Colonic mucosa (tissue), 4 donors: ENCODE data around the gene SLC7A4. TPM values are rescaled to one million over a fixed set of nuclear protein-coding genes. Genes with fewer than 3 reads are reported as not detected.
A peak's percentile ranks its signal among the peaks of the same experiment; 100 is the strongest.
"Not testable (repeated sequence)": the region's sequence is repeated elsewhere in the genome, so short reads cannot be mapped to it uniquely, and the experiment has no call there.

Experiments used
- DNase-seq: peaks from one replicate; pipeline ENCODE4 v3.0.0-alpha.2; 2020
- H3K27ac ChIP-seq: fragments of 200-600 bp; one replicate; pipeline ENCODE4 v1.8.0; 2021
- H3K27me3 ChIP-seq: fragments of 200-600 bp; one replicate; pipeline ENCODE4 v1.8.0; 2021
- H3K36me3 ChIP-seq: fragments of 200-600 bp; one replicate; pipeline ENCODE4 v1.8.0; 2021
- H3K4me1 ChIP-seq: fragments of 200-600 bp; one replicate; pipeline ENCODE4 v1.8.0; 2021; ENCODE audit warnings: mild to moderate bottlenecking
- H3K4me3 ChIP-seq: fragments of 200-600 bp; one replicate; pipeline ENCODE4 v1.8.0; 2021
- H3K9ac ChIP-seq, 2 donors: one replicate each; pipeline ENCODE4 v1.7.0; 2013; ENCODE audit warnings: control low read depth in 2 of 2, low read depth in 2 of 2, low read length in 2 of 2
- H3K9me3 ChIP-seq: fragments of 200-600 bp; one replicate; pipeline ENCODE4 v1.8.0; 2021
- CTCF ChIP-seq: fragments of 200-600 bp; IDR thresholded peaks from one replicate; pipeline ENCODE4 v1.8.0; 2022; ENCODE audit warnings: antibody characterized with exemption, mild to moderate bottlenecking
- intact Hi-C: fragments of 100-400 bp; cut with DNase I; formaldehyde crosslinking; loops from one replicate; pipeline ENCODE4 v1.14.1; 2022
- total RNA-seq, 2 donors: library from RNA; stranded (reverse); fragmentation: NEBNext Ultra II Directional in 1 of 2; extraction: Animal tissue kit (Norgen Biotek cat#: 25700) in 1 of 2; gene quantifications; one replicate each; pipeline ENCODE4 v1.2.1, GENCODE V29; 2021
- donor health status: healthy.
- donor health status: DM: no; HTN: no; CAD: no.
- donor health status: DM: no; HTN: no; CAD: no.

SLC7A4 gene
- total RNA-seq, 2 donors from 2014 or later, result 3.3 to 3.9 TPM

GRCh38 chr22:21012446-21013407, 19.6 kb downstream of the SLC7A4 start:
- Histone ChIP-seq H3K9me3 (no peaks in the 10 kb centered on the region), H3K4me3 (no peak overlapping the region), H3K9ac (no peak overlapping the region), H3K4me1 (peaks cover 9% of the 10 kb centered on the region), H3K27me3 (no peaks in the 10 kb centered on the region), H3K27ac (no peak overlapping the region), H3K36me3 (no peaks in the 10 kb centered on the region)
- DNase-seq, result no peak
- TF ChIP-seq CTCF, result no peak
- intact Hi-C loops, result no loop called here

- H3K4me3 ChIP-seq, result no peak overlapping the region
- H3K9me3 ChIP-seq, result no peaks in the 10 kb centered on the region
- intact Hi-C loops, result no loop called here
- H3K27me3 ChIP-seq, result no peaks in the 10 kb centered on the region
- TF ChIP-seq CTCF, result no peak
- no peak for DNase-seq
- H3K4me1 ChIP-seq, result peaks cover 9% of the 10 kb centered on the region
- H3K36me3 ChIP-seq, result no peaks in the 10 kb centered on the region
- no peak overlapping the region for H3K9ac ChIP-seq
- H3K27ac ChIP-seq, result no peak overlapping the region
These were observed 21.8 kb downstream of the SLC7A4 start for GRCh38 chr22:21010426-21011113.

- H3K9ac ChIP-seq, result no peak overlapping the region
- peaks cover 7% of the 10 kb centered on the region for H3K4me1 ChIP-seq
- H3K9me3 ChIP-seq, result no peaks in the 10 kb centered on the region
- intact Hi-C loops, result no loop called here
- H3K4me3 ChIP-seq, result no peak overlapping the region
- TF ChIP-seq CTCF, result no peak
- H3K27ac ChIP-seq, result no peak overlapping the region
- H3K27me3 ChIP-seq, result no peaks in the 10 kb centered on the region
- peak; percentile 30 for DNase-seq
- no peaks in the 10 kb centered on the region for H3K36me3 ChIP-seq
These were observed 22.5 kb downstream of the SLC7A4 start for GRCh38 chr22:21009638-21010425.

GRCh38 chr22:21009208-21009607, 23.2 kb downstream of the SLC7A4 start:
- H3K9me3 ChIP-seq, H3K27me3 ChIP-seq, H3K9ac ChIP-seq, H3K4me3 ChIP-seq, H3K4me1 ChIP-seq, DNase-seq, H3K36me3 ChIP-seq, H3K27ac ChIP-seq, intact Hi-C loops: not testable (repeated sequence)

GRCh38 chr22:21003782-21004181, 28.6 kb downstream of the SLC7A4 start:
- DNase-seq, result peak; percentile 55
- no peaks in the 10 kb centered on the region for H3K9me3 ChIP-seq

More at GRCh38 chr22:21003782-21004181, 28.6 kb downstream of the SLC7A4 start:
- intact Hi-C loops, result no loop called here
- Histone ChIP-seq H3K4me1 (peaks cover 20% of the 10 kb centered on the region), H3K36me3 (peaks cover 12% of the 10 kb centered on the region), H3K27ac (peak overlapping the region; percentile 4), H3K4me3 (no peak overlapping the region), H3K27me3 (no peaks in the 10 kb centered on the region), H3K9ac (peak overlapping the region in 1 of 2 donors; percentile 67)
- no peak for TF ChIP-seq CTCF
